ENCODE data around the gene CXCL1. TPM values are rescaled to one million over a fixed set of nuclear protein-coding genes. Genes with fewer than 3 reads are reported as not detected.

Gene CXCL1
- total RNA-seq, 1 donor from 2014 or later: not detected

DNA sequence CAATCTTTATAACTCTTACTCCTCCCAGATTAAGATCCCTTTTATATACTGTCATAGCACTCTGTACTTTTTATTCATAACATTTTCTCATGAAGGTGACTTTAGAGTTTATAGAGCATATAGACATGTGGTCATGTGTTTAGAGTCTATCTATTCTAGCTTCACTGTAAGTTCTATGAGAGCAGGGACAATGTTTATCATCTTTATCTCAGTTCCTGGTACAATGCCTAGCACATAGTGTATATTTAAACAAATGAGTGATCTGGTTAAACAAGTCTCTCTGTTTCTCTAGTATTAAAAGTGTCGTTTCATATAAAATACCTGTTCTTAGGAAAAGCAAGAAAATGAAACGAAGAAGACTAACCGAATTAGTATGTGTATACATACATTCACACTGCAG lies 29.5 kb upstream of the CXCL1 start:
- H3K4me3 Mint-ChIP-seq: no peak overlapping the region
- H3K4me1 Mint-ChIP-seq: no peaks in the 10 kb centered on the region
- TF ChIP-seq, protein P1, sequence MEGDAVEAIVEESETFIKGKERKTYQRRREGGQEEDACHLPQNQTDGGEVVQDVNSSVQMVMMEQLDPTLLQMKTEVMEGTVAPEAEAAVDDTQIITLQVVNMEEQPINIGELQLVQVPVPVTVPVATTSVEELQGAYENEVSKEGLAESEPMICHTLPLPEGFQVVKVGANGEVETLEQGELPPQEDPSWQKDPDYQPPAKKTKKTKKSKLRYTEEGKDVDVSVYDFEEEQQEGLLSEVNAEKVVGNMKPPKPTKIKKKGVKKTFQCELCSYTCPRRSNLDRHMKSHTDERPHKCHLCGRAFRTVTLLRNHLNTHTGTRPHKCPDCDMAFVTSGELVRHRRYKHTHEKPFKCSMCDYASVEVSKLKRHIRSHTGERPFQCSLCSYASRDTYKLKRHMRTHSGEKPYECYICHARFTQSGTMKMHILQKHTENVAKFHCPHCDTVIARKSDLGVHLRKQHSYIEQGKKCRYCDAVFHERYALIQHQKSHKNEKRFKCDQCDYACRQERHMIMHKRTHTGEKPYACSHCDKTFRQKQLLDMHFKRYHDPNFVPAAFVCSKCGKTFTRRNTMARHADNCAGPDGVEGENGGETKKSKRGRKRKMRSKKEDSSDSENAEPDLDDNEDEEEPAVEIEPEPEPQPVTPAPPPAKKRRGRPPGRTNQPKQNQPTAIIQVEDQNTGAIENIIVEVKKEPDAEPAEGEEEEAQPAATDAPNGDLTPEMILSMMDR (IDR thresholded peaks at IDR 0.05): no peak
- H3K27me3 Mint-ChIP-seq: peaks cover 22% of the 10 kb centered on the region
- ATAC-seq (ENCODE audit: low read depth) (no peak), DNase-seq (no peak)
- H3K27ac Mint-ChIP-seq: no peak overlapping the region
- H3K36me3 Mint-ChIP-seq (ENCODE audit: low read depth): no peaks in the 10 kb centered on the region
- ChIA-PET POLR2A (no interaction called here), CTCF (no interaction called here)
- intact Hi-C loops (cut with micrococcal nuclease): no loop called here
- H3K9me3 Mint-ChIP-seq: no peaks in the 10 kb centered on the region

DNA sequence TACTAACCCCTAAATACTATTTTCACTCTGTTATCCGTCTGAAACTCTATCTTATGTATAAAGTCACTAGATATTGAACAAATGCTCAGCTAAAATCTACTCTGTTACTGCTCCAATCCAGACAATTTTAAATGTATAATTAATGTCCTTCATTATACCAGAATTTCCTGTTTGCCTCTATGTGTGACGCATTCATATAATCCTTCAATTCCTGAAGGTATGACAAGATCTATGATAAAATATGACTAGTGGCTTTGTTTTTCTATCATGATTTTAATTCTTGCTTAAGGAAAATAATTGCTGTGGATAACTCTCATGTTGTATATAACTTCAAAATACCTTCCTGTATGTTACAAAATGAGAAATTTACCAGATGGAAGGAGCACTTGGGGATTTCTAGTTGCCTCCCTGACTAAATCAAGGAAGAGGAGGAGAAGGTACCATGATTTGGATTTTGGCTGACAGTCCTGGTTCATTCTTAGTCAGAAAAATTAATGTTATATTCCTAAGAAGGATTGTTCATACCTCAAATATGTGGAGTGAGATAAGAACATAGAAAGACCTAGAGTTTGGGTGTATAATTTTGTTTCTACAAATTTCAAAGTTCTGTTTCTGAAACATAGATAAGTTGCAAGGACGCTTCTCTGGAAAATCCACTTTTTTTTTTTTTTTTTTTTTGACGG lies 27.8 kb upstream of the CXCL1 start:
- Mint-ChIP-seq H3K9me3 (no peaks in the 10 kb centered on the region), H3K4me1 (no peaks in the 10 kb centered on the region), H3K27ac (no peak overlapping the region), H3K27me3 (peaks cover 19% of the 10 kb centered on the region), H3K36me3 (ENCODE audit: low read depth) (no peaks in the 10 kb centered on the region), H3K4me3 (no peak overlapping the region)
- DNase-seq (no peak), ATAC-seq (ENCODE audit: low read depth) (no peak)
- ChIA-PET POLR2A (no interaction called here), CTCF (no interaction called here)
- TF ChIP-seq, protein P1 (IDR thresholded peaks at IDR 0.05): no peak
- intact Hi-C loops (cut with micrococcal nuclease): no loop called here

DNA sequence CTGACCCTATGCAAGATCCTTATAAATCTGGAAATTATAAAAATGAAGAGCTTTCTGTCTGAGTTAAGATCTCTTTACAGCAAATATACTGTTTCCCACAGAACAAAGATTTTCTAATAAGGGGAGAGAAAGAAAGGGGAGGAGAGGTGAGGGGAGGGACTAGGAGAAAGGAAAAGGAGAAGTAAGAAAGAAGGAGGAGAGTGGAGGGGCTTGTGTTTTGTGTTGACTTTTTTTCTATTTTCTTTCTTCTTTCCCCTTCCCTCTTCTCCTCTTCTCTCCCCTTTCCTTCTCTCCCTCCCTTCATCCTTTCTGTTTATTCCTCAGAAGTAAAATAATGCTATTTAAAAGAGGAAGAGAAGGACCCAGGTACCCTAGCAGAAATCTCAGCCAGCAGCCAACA lies 26.5 kb upstream of the CXCL1 start:
- Mint-ChIP-seq H3K27ac (no peak overlapping the region), H3K4me3 (no peak overlapping the region), H3K4me1 (no peaks in the 10 kb centered on the region), H3K9me3 (no peaks in the 10 kb centered on the region), H3K36me3 (ENCODE audit: low read depth) (no peaks in the 10 kb centered on the region), H3K27me3 (peaks cover 11% of the 10 kb centered on the region)
- POLR2A ChIA-PET: no interaction called here
- TF ChIP-seq, protein P1 (IDR thresholded peaks at IDR 0.05): no peak
- CTCF ChIA-PET: no interaction called here
- no peak for ATAC-seq (ENCODE audit: low read depth)
- no peak for DNase-seq
- intact Hi-C loops (cut with micrococcal nuclease): no loop called here

DNA sequence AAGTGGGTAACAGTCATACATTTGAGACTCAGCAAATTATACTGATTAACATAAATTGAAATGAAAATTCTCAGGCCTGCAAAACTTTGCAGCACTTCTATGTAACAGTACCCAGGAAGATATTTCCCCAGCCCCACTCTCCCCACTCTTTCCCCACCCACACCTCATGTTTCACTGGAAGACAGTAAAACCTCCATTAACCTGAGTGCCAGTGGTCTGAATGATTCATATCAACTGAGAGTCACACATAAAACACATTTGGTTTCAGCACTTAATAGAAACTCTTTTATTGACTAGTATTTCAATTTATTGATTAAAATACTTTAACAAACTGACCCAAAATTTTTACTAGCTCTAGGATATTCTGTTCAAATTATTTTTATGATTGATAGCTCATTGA lies 25.8 kb upstream of the CXCL1 start:
- H3K36me3 Mint-ChIP-seq (ENCODE audit: low read depth): no peaks in the 10 kb centered on the region
- intact Hi-C loops (cut with micrococcal nuclease): no loop called here
- H3K4me1 Mint-ChIP-seq: no peaks in the 10 kb centered on the region
- ChIA-PET POLR2A (no interaction called here), CTCF (no interaction called here)
- no peaks in the 10 kb centered on the region for H3K9me3 Mint-ChIP-seq
- no peak overlapping the region for H3K4me3 Mint-ChIP-seq
- no peak for DNase-seq
- H3K27ac Mint-ChIP-seq: no peak overlapping the region
- TF ChIP-seq, protein P1 (IDR thresholded peaks at IDR 0.05): no peak
- peaks cover 15% of the 10 kb centered on the region for H3K27me3 Mint-ChIP-seq
- ATAC-seq (ENCODE audit: low read depth): no peak

DNA sequence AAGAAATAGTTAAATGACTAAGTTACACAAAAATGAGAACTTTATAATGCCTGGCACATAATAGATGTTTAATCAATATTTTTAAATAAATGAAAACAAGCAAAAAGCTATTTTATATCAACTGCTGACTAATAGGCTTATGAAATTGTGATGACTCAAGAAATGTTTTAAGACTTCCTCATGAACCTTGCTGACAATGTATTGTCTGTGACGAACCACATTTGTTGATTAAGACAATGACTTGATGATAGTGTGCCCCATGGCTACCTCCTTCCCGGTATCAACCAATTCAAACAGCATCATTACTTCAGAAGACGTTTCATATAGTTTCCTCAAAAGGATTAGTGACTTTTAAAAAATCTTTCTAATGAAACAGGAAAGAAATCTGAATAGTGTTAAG lies 24.8 kb upstream of the CXCL1 start:
- DNase-seq (no peak), ATAC-seq (ENCODE audit: low read depth) (no peak)
- Mint-ChIP-seq H3K27me3 (peaks cover 12% of the 10 kb centered on the region), H3K27ac (no peak overlapping the region), H3K4me1 (no peaks in the 10 kb centered on the region), H3K4me3 (no peak overlapping the region), H3K9me3 (no peaks in the 10 kb centered on the region), H3K36me3 (ENCODE audit: low read depth) (no peaks in the 10 kb centered on the region)
- ChIA-PET POLR2A (no interaction called here), CTCF (no interaction called here)
- TF ChIP-seq, protein P1 (IDR thresholded peaks at IDR 0.05): no peak
- intact Hi-C loops (cut with micrococcal nuclease): no loop called here

Measured in activated B cell treated with CpG ODN at 0.5 μM for 24 hours (primary cell).